ENCODE results near the gene LINGO1.

DNA sequence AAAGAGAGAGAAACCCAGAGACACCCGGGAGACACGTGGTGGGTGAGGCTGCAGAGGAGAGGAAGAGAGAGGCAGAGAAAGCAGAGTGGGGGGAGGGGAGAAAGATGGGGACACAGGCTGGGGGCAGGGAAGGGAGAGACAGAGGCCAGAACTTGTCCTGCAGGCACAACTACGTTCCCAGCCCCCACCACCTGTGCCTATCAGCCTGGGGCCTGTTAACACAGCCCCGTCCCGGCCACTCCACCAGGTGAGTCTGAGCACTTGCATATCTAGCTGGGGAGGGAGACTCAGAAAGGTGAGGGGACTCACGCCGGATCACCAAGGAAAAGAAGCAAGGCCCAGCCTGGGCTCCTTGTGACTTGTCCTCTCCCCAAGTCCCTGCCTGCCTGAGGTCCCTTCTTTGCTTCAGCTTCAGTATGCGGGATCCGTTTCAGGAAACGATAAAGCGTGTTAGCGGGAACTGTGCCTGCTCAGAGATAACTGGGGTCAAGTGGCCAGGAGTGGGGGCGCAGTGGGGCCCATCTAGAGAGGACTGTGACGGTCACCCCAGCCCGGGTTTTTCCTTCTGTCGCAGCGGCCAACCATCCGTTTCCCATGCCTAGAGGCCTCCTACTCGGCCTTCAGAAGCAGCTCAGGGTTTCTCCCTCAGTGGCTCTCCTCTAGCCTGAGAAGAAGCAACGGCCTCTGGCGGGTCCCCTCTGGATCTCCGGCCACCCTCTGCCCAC is 10.3 kb downstream of the LINGO1 start:
- TF ChIP-seq POLR2A (IDR thresholded peaks at IDR 0.05; ENCODE audit: low read depth, low read length) = no peak
- TF ChIP-seq POLR2AphosphoS5 (IDR thresholded peaks at IDR 0.05; ENCODE audit: low read depth, low read length) = no peak
- TF ChIP-seq TAF1 (IDR thresholded peaks at IDR 0.05; ENCODE audit: low read depth, low read length) = no peak
- TF ChIP-seq SPI1 (IDR thresholded peaks at IDR 0.05; ENCODE audit: low read depth, low read length) = no peak
- no peak for TF ChIP-seq POU2F2 (IDR thresholded peaks at IDR 0.05; ENCODE audit: low read depth, low read length)
